IMR-90 (cell line): ENCODE results near the gene MYO1F. TPM values are rescaled to one million over a fixed set of nuclear protein-coding genes. Genes with fewer than 3 reads are reported as not detected.

Experiments
- ATAC-seq: fragments of 200-7000 bp; cut with Tn5 transposase; 2 replicates; pipeline ENCODE4 v1.9.1; 2020; ENCODE audit warnings: low read depth, mild to moderate bottlenecking, moderate library complexity
- BruUV-seq: library from RNA; stranded (reverse); fragments of 400-500 nt; replicated peaks from 2 replicates; lab custom pipeline; 2021; lab: Mats Ljungman, UMichigan
- CTCF ChIA-PET: fragments of 300-600 bp; formaldehyde crosslinking; extraction: SDS; loops from one replicate; lab custom pipeline; 2021; ENCODE audit warnings: antibody characterized with exemption; lab: Yijun Ruan, JAX
- POLR2A ChIA-PET: fragments of 300-600 bp; sonication (Branson Sonifier 250); formaldehyde crosslinking; loops from one replicate; lab custom pipeline; 2022; ENCODE audit warnings: antibody characterized with exemption; ENCODE audit not compliant: unreplicated experiment; lab: Charles Lee
- DNase-seq: peaks from one replicate; pipeline ENCODE4 v3.0.0; 2013
- H2AFZ ChIP-seq: replicated peaks from 2 replicates; pipeline ENCODE3; 2013; ENCODE audit warnings: low read length, mild to moderate bottlenecking; ENCODE audit not compliant: poor library complexity
- H2AK5ac ChIP-seq: 2 replicates; pipeline ENCODE4 v1.6.1; 2013; ENCODE audit warnings: low read depth, low read length, inconsistent platforms
- H2AK9ac ChIP-seq: replicated peaks from 2 replicates; pipeline ENCODE3; 2013; ENCODE audit warnings: mild to moderate bottlenecking, low read depth, low read length, moderate library complexity; ENCODE audit not compliant: poor library complexity
- H2BK120ac ChIP-seq: 2 replicates; pipeline ENCODE4 v1.6.1; 2013; ENCODE audit warnings: low read depth, low read length, inconsistent platforms
- H2BK15ac ChIP-seq: 3 replicates; pipeline ENCODE4 v1.6.1; 2013; ENCODE audit warnings: low read depth, low read length, inconsistent platforms
- H2BK20ac ChIP-seq: 2 replicates; pipeline ENCODE4 v1.6.1; 2013; ENCODE audit warnings: low read depth, mild to moderate bottlenecking, inconsistent platforms, low read length, moderate library complexity
- H2BK5ac ChIP-seq: 2 replicates; pipeline ENCODE4 v1.6.1; 2013; ENCODE audit warnings: mild to moderate bottlenecking, low read depth, low read length, inconsistent platforms; ENCODE audit not compliant: poor library complexity, severe bottlenecking
- H3K14ac ChIP-seq: replicated peaks from 2 replicates; pipeline ENCODE4 v1.6.1; 2013; ENCODE audit warnings: low read depth, low read length, inconsistent platforms
- H3K18ac ChIP-seq: 2 replicates; pipeline ENCODE4 v1.6.1; 2013; ENCODE audit warnings: low read depth, low read length, control low read depth
- H3K23ac ChIP-seq: 2 replicates; pipeline ENCODE4 v1.6.1; 2013; ENCODE audit warnings: low read depth, low read length, inconsistent platforms
- H3K27ac ChIP-seq: 2 replicates; pipeline ENCODE4 v1.5.1; 2013; ENCODE audit warnings: mild to moderate bottlenecking, control low read depth, low read length; ENCODE audit not compliant: insufficient read depth
- H3K27me3 ChIP-seq: 2 replicates; pipeline ENCODE4 v1.6.1; 2013; ENCODE audit warnings: low read length; ENCODE audit not compliant: control insufficient read depth, insufficient read depth
- H3K36me3 ChIP-seq: 2 replicates; pipeline ENCODE4 v1.6.1; 2013; ENCODE audit warnings: low read length, mixed read lengths; ENCODE audit not compliant: control insufficient read depth, insufficient read depth
- H3K4ac ChIP-seq: 2 replicates; pipeline ENCODE4 v1.6.1; 2013; ENCODE audit warnings: low read depth, low read length, inconsistent platforms
- H3K4me1 ChIP-seq: 2 replicates; pipeline ENCODE4 v1.6.1; 2013; ENCODE audit warnings: low read length, mixed read lengths; ENCODE audit not compliant: control insufficient read depth, insufficient read depth
- H3K4me2 ChIP-seq: 2 replicates; pipeline ENCODE4 v1.6.1; 2013; ENCODE audit warnings: low read depth, mild to moderate bottlenecking, control low read depth, low read length, moderate library complexity
- H3K4me3 ChIP-seq: 2 replicates; pipeline ENCODE4 v1.5.1; 2013; ENCODE audit warnings: low read depth, mild to moderate bottlenecking, control low read depth, low read length, moderate library complexity; ENCODE audit not compliant: insufficient read depth
- H3K56ac ChIP-seq: 2 replicates; pipeline ENCODE4 v1.6.1; 2013; ENCODE audit warnings: low read length, inconsistent platforms; ENCODE audit not compliant: insufficient read depth; ENCODE audit errors: extremely low read depth
- H3K79me1 ChIP-seq, 2 experiments: 2 replicates each; pipeline ENCODE4 v1.6.1; 2013; ENCODE audit warnings: low read length in 2 of 2, inconsistent platforms in 1 of 2, low read depth in 1 of 2
- H3K9ac ChIP-seq: 2 replicates; pipeline ENCODE4 v1.6.1; 2013; ENCODE audit warnings: low read depth, low read length, control low read depth
- H3K9me1 ChIP-seq: 2 replicates; pipeline ENCODE4 v1.6.1; 2013; ENCODE audit warnings: low read length, inconsistent platforms; ENCODE audit not compliant: insufficient read depth
- H3K9me3 ChIP-seq: 2 replicates; pipeline ENCODE4 v1.6.1; 2013; ENCODE audit warnings: low read length; ENCODE audit not compliant: control insufficient read depth, insufficient read depth
- H4K20me1 ChIP-seq: 2 replicates; pipeline ENCODE4 v1.6.1; 2013; ENCODE audit warnings: low read length, inconsistent platforms; ENCODE audit not compliant: insufficient read depth
- H4K5ac ChIP-seq: 2 replicates; pipeline ENCODE4 v1.6.1; 2013; ENCODE audit warnings: mild to moderate bottlenecking, low read depth, low read length, control low read depth
- H4K8ac ChIP-seq, 2 experiments: 2 replicates each; pipeline ENCODE4 v1.6.1; 2013; ENCODE audit warnings: low read depth in 2 of 2, low read length in 2 of 2, control low read depth in 1 of 2, inconsistent platforms in 1 of 2
- H4K91ac ChIP-seq: 2 replicates; pipeline ENCODE4 v1.6.1; 2013; ENCODE audit warnings: low read depth, low read length, inconsistent platforms; ENCODE audit not compliant: insufficient read depth
- BHLHE40 ChIP-seq: fragments of 150-350 bp; IDR thresholded peaks from 2 replicates; pipeline ENCODE4 v1.6.1; 2016; ENCODE audit warnings: mild to moderate bottlenecking, low read depth, low read length
- CHD1 ChIP-seq: IDR thresholded peaks from 2 replicates; pipeline ENCODE4 v1.6.1; 2012; ENCODE audit warnings: low read depth, low read length, improper control_type of control experiment
- CTCF ChIP-seq: conservative IDR thresholded peaks from 2 replicates; pipeline ENCODE4 v1.5.1; 2012; ENCODE audit warnings: mild to moderate bottlenecking, low read depth, low read length, improper control_type of control experiment
- FOS ChIP-seq: fragments of 150-350 bp; IDR thresholded peaks from 2 replicates; pipeline ENCODE4 v1.6.1; 2016; ENCODE audit warnings: low read depth, low read length
- MAZ ChIP-seq: IDR thresholded peaks from 2 replicates; pipeline ENCODE4 v1.6.1; 2012; ENCODE audit warnings: low read depth, mild to moderate bottlenecking, low read length, improper control_type of control experiment, moderate library complexity, borderline replicate concordance
- NFE2L2 ChIP-seq: fragments of 150-350 bp; IDR thresholded peaks from 2 replicates; pipeline ENCODE4 v1.6.1; 2016; ENCODE audit warnings: low read depth, mild to moderate bottlenecking, low read length
- RCOR1 ChIP-seq: IDR thresholded peaks from 2 replicates; pipeline ENCODE4 v1.6.1; 2012; ENCODE audit warnings: mild to moderate bottlenecking, low read length, improper control_type of control experiment; ENCODE audit not compliant: insufficient replicate concordance
- WGBS, 2 experiments: methylation state at CpG; one replicate each; pipeline versions ENCODE4 v1.1.5 to v1.1.7; 2013; ENCODE audit warnings: missing lambda C conversion rate in 2 of 2; ENCODE audit not compliant: insufficient read length in 1 of 2; ENCODE audit errors: extremely low coverage in 2 of 2; 5-methylcytosine and 5-hydroxymethylcytosine counted together
- dilution Hi-C: fragments of 300-500 bp; cut with HindIII; formaldehyde crosslinking; loops from one replicate; pipeline ENCODE4 v1.14.3; 2018; ENCODE audit warnings: low sequenced_read_pairs; ENCODE audit not compliant: unreplicated experiment
- in situ Hi-C: fragments of 300-500 bp; cut with MboI; formaldehyde crosslinking; loops from 3 replicates; pipeline ENCODE4 v1.14.3; 2019; ENCODE audit warnings: low sequenced_read_pairs, inconsistent platforms, mixed read lengths
- intact Hi-C: fragments of 100-400 bp; cut with micrococcal nuclease; formaldehyde crosslinking; loops from 2 replicates; pipeline ENCODE4 v1.10.0; 2022
- polyA plus RNA-seq, 3 experiments: library from polyadenylated mRNA; depleted of rRNA; stranded (reverse); fragments of >200 nt; gene quantifications; 2 replicates each; pipeline ENCODE4 v1.2.3, GENCODE V29; 2012; ENCODE audit warnings: low replicate concordance in 1 of 3
- total RNA-seq: library from RNA; depleted of rRNA; stranded (reverse); fragments of >200 nt; gene quantifications from 2 replicates; pipeline ENCODE4 v1.2.3, GENCODE V29; 2012
- TF ChIP-seq, protein P1 (sequence below): fragments of 150-350 bp; IDR thresholded peaks from 2 replicates; pipeline ENCODE4 v1.6.1; 2017; ENCODE audit warnings: mild to moderate bottlenecking, antibody characterized with exemption, low read length, low read depth

MYO1F gene
- total and polyA plus RNA-seq, 2 of the 4 experiments (the other 2 are of a cell fraction), result 0.14 to 0.18 TPM

- TF ChIP-seq FOS (no peak), MAZ (no peak), NFE2L2 (no peak), RCOR1 (no peak)
- TF ChIP-seq, protein P1, sequence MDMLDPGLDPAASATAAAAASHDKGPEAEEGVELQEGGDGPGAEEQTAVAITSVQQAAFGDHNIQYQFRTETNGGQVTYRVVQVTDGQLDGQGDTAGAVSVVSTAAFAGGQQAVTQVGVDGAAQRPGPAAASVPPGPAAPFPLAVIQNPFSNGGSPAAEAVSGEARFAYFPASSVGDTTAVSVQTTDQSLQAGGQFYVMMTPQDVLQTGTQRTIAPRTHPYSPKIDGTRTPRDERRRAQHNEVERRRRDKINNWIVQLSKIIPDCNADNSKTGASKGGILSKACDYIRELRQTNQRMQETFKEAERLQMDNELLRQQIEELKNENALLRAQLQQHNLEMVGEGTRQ, result no peak
Measured at GRCh38 chr19:8567522-8568172, 9.6 kb downstream of the MYO1F start (continued).

- H3K56ac ChIP-seq, result no peak overlapping the region
- H3K9me3 ChIP-seq, result no peaks in the 10 kb centered on the region
- ChIA-PET CTCF (interaction anchor here (1.9 kb wide), 1 partner anchor 14 kb away, joined by 4 read pairs; no protein-coding TSS in a partner anchor), POLR2A (interaction anchor here (0.6 kb wide), 1 partner anchor 41 kb away, joined by 7 read pairs; no protein-coding TSS in a partner anchor)
- no peak overlapping the region for H2AFZ ChIP-seq
- no peak overlapping the region for H3K18ac ChIP-seq
- H3K4me1 ChIP-seq, result peaks cover 12% of the 10 kb centered on the region
- H3K27ac ChIP-seq, result no peak overlapping the region
- intact Hi-C loops (loop anchor here (5.0 kb wide), 1 partner anchor 95 kb away; no protein-coding TSS in a partner anchor), dilution Hi-C loops (no loop called here), in situ Hi-C loops (no loop called here)
- no peak overlapping the region for H2AK9ac ChIP-seq
- H3K23ac ChIP-seq, result no peak overlapping the region
- H2BK5ac ChIP-seq, result no peak overlapping the region
- no peak overlapping the region for H4K5ac ChIP-seq
- no peak overlapping the region for H3K4me2 ChIP-seq
- ATAC-seq (no peak), DNase-seq (no peak)
- H2BK20ac ChIP-seq, result no peak overlapping the region
- H4K8ac ChIP-seq, result no peak overlapping the region
- H4K91ac ChIP-seq, result no peak overlapping the region
- TF ChIP-seq CHD1 (no peak), BHLHE40 (no peak), CTCF (no peak), MAZ (no peak)
- BruUV-seq, result no TSS peak
- no peak overlapping the region for H2BK15ac ChIP-seq
- no peaks in the 10 kb centered on the region for H4K20me1 ChIP-seq
- no peak overlapping the region for H3K9ac ChIP-seq
- H2BK120ac ChIP-seq, result no peak overlapping the region
- H3K27me3 ChIP-seq, result no peaks in the 10 kb centered on the region
- no peak overlapping the region for H3K14ac ChIP-seq
- H3K4ac ChIP-seq, result no peak overlapping the region
- whole genome bisulfite sequencing, 2 experiments, result 100% methylated on average over 1 of the region's 7 CpGs; no CpG with 5 or more reads in 1 of the 2 experiments
- H3K36me3 ChIP-seq, result no peaks in the 10 kb centered on the region
- H3K9me1 ChIP-seq, result peaks cover 24% of the 10 kb centered on the region
- H2AK5ac ChIP-seq, result no peak overlapping the region
- H3K4me3 ChIP-seq, result no peak overlapping the region
- peaks cover 0 to 15% of the 10 kb centered on the region in 2 experiments; a peak in 2 of 4 replicates for H3K79me1 ChIP-seq
Measured at GRCh38 chr19:8566855-8567254, 10.4 kb downstream of the MYO1F start.
